ENCODE results near the gene ALB.

ALB gene

GRCh38 chr4:73431813-73432168, 27.7 kb downstream of the ALB start:
- DNase-seq (ENCODE audit: low read depth): no peak

GRCh38 chr4:73432169-73433000, 28.3 kb downstream of the ALB start:
- no peak for DNase-seq (ENCODE audit: low read depth)

- no peak for DNase-seq (ENCODE audit: low read depth)
These were observed 29.1 kb downstream of the ALB start for GRCh38 chr4:73433140-73433539.

GRCh38 chr4:73434311-73434710, 30.2 kb downstream of the ALB start:
- no peak for DNase-seq (ENCODE audit: low read depth)

DNA sequence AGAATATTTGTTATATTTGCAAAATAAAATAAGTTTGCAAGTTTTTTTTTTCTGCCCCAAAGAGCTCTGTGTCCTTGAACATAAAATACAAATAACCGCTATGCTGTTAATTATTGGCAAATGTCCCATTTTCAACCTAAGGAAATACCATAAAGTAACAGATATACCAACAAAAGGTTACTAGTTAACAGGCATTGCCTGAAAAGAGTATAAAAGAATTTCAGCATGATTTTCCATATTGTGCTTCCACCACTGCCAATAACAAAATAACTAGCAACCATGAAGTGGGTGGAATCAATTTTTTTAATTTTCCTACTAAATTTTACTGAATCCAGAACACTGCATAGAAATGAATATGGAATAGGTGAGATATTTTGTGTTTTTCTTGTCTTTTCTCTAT, 31.9 kb downstream of the ALB start, which contains the start of gene AFP:
Gene AFP (plus strand): TSS at position 238 of the 400 bp plus-strand sequence. CDS start 42 bp downstream, at position 280.
- DNase-seq (ENCODE audit: low read depth): no peak

DNA sequence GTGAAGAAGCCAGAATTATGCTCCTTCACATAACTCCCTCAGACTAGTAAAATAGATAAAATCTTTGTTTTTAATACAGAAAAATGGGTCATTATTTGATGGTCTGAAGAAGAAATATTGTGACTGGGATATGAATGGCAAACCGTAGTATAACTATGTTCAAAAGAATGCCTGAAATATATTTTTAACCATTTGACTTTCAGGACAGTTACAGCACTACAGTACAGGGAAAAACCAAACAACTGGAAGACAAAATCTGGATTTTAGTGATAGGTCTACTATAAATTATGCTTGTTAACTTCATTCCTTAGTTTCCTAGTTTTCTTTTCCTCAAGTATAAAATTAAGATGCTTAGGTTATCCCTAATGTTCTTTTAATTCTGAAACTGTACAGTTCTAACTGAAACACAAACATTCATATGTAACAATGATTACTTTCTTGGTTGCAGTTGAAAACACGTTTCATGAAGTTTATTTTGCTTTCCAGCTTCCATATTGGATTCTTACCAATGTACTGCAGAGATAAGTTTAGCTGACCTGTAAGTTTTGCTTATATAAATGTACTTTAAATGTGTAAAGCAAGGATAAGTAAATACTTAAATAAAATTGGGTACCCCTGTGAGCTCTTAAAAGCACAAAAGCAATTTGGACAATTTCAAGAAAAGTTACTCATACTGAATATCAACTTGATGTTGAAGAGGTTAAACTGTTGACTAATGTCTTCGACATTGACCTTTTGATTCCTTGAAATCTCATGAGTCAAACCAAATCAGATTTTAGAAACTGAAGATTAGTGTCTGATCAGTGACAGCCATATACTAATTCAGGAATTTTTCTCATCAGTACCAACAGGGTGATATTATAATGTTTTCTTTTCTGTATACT, 32.8 kb downstream of the ALB start:
- no peak for DNase-seq (ENCODE audit: low read depth)

DNA sequence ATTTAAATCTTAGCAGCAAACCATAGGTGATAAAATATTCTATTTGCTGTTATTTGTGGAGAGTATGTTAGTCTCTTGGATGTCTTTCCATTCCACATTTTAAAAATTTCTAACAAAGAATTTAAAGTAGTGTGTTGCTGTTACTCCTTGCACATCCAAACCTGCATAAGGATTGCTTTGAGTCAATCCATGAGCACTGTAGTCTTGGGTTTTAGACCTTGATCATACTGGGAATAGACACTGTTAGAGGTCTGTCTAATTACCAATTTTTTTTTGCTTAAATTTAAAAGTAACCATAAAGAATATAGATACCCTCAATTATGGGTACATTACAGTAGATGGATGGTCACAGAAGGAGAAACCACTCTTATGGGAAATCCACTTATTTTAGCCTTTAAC, 33.5 kb downstream of the ALB start:
- no peak for DNase-seq (ENCODE audit: low read depth)

DNA sequence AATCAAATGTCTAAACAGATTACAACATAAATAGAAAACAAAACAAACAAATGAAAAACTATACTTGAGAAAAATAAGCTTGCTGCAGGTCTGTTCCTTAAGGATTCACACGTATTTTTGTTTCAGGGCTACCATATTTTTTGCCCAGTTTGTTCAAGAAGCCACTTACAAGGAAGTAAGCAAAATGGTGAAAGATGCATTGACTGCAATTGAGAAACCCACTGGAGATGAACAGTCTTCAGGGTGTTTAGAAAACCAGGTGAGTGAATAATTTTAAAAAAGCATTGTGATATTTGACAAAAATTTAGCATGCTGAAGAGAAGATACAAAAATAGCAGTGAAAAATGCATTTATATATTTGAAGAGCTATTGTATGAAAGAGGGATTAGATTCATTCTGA, 34.0 kb downstream of the ALB start:
- no peak for DNase-seq (ENCODE audit: low read depth)

DNA sequence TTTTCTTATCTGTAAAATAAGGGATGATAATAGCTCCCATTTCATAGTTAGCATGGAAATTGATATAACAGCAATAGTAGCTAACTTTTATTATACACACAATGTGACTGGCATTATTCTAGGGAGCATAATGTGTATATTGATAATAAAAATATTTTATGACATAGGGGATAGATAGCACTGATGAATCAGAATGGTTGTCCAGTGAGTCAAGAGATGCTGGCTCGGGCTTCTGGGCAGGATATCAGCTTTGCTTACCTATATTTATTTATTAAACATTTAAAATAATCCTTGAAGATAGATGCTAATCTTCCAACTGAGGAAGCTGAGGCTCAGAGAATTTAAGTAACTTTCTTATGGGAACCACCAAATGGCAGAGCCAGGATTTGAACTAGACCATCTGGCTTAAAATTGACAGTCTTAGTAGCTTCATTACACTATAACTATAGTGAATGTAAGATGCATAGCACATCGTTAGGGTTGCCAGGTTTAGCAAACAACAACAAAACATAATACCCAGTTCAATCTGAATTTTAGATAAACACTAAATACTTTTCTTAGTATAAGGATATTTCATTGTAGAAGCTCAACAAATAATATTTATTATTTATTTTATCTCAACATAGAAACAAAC, 34.6 kb downstream of the ALB start:
- no peak for DNase-seq (ENCODE audit: low read depth)

- DNase-seq (ENCODE audit: low read depth): no peak
These were observed 35.4 kb downstream of the ALB start for GRCh38 chr4:73439445-73439844.

DNA sequence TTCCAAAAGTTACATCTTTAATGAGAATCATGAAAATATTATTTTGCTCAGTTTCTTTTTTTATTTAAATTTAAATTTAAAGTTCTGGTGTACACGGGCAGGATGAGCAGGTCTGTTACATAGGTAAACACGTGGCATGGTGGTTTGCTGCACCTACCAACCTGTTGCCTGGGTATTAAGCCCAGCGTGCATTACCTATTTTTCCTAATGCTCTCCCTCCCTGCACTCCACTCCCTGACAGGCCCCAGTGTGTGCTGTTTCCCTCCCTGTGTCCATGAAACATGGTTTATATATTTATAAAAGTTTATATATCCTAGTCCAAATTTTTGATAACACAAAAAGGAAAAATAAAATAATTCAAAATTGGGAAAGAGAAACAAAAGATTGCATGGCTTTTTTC, 35.9 kb downstream of the ALB start:
- DNase-seq (ENCODE audit: low read depth): no peak

DNA sequence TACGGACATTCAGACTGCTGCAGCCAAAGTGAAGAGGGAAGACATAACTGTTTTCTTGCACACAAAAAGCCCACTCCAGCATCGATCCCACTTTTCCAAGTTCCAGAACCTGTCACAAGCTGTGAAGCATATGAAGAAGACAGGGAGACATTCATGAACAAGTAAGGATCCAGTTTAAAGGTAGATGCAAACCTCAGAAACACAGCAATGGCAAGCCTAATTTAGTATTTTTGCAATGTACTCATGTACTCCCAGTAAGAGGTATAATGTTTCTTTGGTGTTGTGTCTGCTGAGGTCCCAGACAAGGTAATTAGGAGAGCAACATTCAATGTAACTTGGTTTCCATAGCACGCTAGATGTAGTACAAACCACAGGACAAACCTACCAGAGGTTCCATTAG, 36.6 kb downstream of the ALB start:
- no peak for DNase-seq (ENCODE audit: low read depth)

DNA sequence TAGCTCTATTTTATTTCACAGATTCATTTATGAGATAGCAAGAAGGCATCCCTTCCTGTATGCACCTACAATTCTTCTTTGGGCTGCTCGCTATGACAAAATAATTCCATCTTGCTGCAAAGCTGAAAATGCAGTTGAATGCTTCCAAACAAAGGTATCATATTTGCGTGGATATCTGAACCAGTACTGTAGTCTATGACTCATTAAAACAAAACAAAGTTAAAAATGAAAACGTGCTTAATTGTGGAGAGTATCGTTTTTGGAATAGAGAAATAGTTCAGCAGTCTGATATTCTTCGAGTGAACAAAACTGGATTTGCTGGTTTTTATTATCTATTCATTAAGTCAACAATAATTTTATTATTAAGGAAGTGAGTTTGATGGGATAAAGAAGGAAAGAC, 38.2 kb downstream of the ALB start:
- no peak for DNase-seq (ENCODE audit: low read depth)

- no peak for DNase-seq (ENCODE audit: low read depth)
These were observed 39.1 kb downstream of the ALB start for GRCh38 chr4:73443224-73443623.

DNA sequence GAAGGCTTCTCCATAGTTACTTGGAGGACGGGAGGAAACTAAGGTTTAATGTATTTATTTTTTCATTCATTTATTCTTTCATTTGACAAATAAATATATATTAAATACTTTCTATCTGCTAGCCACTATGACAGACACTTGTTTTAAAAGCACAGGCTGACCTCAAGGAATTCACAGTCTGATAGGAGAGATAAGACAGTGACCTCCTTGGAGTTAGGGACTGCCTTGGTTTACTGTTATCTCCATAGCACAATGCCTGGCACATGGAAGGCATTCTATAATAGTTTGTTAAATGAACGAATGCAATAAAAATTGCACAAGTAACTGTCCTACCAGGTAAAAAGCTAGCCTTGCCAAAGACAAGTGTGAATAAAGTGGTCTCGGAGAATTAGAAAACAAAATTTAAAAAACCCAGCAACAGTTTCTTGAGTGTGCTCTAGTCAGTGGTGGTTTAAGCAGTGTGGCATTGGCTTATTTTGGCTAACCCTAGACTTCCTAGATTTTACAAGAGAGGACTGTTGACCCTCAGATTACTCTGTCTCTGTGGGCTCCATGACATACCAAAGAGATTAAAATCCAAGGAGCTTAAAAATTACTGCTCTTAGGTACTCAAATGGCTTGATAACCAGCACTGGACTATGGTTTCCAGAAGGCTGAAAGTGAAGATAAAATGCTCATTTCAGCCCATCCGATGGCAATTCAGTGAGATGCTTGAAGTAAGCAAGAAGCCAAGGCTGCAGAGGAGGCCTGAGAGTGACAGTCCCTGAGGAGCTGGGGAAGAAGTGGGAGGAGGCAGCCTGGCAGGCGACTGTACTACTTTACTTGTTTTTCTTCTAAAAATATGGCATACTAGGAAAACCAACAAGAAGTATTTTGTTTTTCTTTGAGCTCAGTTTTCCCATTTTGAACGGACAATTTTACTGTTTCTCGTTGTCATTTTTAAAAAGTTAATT, 41.6 kb downstream of the ALB start:
- DNase-seq (ENCODE audit: low read depth): no peak

DNA sequence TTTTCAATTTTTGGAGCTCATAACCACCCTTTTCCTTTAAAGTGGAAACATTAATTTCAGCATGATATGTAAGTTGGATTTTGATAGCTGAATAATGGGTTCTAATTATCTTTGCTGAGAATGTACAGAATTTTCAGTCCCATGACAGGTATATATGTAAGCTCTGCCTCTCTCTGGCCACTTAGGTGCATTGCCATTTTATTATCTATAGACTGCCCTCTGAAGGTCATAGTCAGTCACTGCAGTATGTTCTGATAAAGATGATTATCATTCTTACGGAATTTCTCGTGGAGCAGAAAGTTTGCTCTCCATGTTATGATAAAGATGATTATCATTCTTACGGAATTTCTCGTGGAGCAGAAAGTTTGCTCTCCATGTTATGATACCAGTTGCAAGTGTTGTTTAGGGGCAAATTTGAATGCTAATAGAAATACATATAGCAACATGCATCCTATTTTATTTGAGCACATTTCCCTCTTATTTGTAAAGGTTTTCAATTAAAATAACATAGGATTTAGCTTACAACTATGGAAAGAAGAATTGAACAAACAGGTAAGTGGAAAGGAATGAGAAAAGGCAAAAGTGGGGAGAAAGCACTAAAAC, 42.4 kb downstream of the ALB start:
- peak; percentile 46 for DNase-seq (ENCODE audit: low read depth)

- no peak for DNase-seq (ENCODE audit: low read depth)
These were observed 43.6 kb downstream of the ALB start for GRCh38 chr4:73447671-73448070.

GRCh38 chr4:73448448-73449203, 44.5 kb downstream of the ALB start:
- DNase-seq (ENCODE audit: low read depth): no peak

DNA sequence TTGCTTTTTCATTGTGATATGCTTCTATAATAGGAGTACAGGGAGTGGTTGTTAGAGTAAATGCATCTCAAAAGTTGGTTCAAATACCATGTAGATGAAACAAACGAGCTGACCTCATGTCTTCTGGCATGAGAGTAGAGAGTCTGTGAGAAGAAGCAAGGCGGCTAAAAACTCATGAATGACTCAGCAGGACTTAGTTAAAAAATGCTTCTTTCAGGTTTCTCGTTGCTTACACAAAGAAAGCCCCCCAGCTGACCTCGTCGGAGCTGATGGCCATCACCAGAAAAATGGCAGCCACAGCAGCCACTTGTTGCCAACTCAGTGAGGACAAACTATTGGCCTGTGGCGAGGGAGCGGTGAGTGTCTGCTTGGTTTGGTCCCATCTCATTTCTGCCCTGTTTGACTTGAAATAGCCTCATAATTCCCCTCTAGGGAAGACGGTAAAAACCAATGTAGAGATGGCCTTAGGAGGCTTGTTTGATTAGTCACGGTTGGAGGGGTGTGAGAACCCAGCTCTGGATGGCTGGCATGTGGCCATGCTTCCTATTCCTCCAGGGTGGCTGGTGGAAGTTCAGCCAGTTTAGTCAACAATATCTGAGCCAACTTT, 46.4 kb downstream of the ALB start:
- peak; percentile 58 for DNase-seq (ENCODE audit: low read depth)

DNA sequence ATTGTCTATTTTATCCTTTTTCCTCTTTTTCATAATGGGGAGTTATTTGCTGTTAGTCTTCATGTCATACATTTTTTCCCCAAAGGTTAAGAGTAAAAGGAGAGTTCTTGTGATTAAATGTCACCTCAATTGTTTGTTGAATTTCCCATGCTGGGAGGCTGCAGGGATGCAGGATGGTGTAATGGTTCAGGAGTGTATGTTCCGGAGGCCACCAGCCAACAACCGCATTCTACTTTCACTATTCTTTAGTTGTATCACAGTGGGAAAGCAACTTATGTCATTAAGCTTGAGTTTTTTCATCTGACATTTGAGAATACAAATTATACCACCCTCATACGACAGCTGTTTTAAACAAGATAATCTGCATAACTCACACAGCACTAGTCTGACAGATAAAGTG, 47.3 kb downstream of the ALB start:
- DNase-seq (ENCODE audit: low read depth): no peak

Data from fibroblast of gingiva (primary cell).